ENCODE measurements around the gene FRRS1L. TPM values are rescaled to one million over a fixed set of nuclear protein-coding genes. Genes with fewer than 3 reads are reported as not detected.

FRRS1L gene
- total and polyA plus RNA-seq, 2 of the 13 experiments (the other 11 are each of a cell fraction or from before 2014, with no cell fraction given) = 0.02 to 0.03 TPM

- TF ChIP-seq, protein P1, sequence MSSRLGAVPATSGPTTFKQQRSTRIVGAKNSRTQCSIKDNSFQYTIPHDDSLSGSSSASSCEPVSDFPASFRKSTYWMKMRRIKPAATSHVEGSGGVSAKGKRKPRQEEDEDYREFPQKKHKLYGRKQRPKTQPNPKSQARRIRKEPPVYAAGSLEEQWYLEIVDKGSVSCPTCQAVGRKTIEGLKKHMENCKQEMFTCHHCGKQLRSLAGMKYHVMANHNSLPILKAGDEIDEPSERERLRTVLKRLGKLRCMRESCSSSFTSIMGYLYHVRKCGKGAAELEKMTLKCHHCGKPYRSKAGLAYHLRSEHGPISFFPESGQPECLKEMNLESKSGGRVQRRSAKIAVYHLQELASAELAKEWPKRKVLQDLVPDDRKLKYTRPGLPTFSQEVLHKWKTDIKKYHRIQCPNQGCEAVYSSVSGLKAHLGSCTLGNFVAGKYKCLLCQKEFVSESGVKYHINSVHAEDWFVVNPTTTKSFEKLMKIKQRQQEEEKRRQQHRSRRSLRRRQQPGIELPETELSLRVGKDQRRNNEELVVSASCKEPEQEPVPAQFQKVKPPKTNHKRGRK (CRISPR knock-in tag; IDR thresholded peaks at IDR 0.05) = no peak
- peak; percentile 89 for TF ChIP-seq HNF4G (IDR thresholded peaks at IDR 0.05; ENCODE audit: borderline replicate concordance, low read depth, low read length)
- no peak for TF ChIP-seq HNF4G (CRISPR knock-in tag; IDR thresholded peaks at IDR 0.05; ENCODE audit: borderline replicate concordance, low read depth)
- no peak for TF ChIP-seq SOX13 (IDR thresholded peaks at IDR 0.05)
- TF ChIP-seq SOX13 (CRISPR knock-in tag; conservative IDR thresholded peaks at IDR 0.05 in 1 of 2, IDR thresholded peaks at IDR 0.05 in 1 of 2) = peak in 1 of 2 experiments; percentile 69; a peak in 2 of 4 replicates
- TF ChIP-seq, protein P2, sequence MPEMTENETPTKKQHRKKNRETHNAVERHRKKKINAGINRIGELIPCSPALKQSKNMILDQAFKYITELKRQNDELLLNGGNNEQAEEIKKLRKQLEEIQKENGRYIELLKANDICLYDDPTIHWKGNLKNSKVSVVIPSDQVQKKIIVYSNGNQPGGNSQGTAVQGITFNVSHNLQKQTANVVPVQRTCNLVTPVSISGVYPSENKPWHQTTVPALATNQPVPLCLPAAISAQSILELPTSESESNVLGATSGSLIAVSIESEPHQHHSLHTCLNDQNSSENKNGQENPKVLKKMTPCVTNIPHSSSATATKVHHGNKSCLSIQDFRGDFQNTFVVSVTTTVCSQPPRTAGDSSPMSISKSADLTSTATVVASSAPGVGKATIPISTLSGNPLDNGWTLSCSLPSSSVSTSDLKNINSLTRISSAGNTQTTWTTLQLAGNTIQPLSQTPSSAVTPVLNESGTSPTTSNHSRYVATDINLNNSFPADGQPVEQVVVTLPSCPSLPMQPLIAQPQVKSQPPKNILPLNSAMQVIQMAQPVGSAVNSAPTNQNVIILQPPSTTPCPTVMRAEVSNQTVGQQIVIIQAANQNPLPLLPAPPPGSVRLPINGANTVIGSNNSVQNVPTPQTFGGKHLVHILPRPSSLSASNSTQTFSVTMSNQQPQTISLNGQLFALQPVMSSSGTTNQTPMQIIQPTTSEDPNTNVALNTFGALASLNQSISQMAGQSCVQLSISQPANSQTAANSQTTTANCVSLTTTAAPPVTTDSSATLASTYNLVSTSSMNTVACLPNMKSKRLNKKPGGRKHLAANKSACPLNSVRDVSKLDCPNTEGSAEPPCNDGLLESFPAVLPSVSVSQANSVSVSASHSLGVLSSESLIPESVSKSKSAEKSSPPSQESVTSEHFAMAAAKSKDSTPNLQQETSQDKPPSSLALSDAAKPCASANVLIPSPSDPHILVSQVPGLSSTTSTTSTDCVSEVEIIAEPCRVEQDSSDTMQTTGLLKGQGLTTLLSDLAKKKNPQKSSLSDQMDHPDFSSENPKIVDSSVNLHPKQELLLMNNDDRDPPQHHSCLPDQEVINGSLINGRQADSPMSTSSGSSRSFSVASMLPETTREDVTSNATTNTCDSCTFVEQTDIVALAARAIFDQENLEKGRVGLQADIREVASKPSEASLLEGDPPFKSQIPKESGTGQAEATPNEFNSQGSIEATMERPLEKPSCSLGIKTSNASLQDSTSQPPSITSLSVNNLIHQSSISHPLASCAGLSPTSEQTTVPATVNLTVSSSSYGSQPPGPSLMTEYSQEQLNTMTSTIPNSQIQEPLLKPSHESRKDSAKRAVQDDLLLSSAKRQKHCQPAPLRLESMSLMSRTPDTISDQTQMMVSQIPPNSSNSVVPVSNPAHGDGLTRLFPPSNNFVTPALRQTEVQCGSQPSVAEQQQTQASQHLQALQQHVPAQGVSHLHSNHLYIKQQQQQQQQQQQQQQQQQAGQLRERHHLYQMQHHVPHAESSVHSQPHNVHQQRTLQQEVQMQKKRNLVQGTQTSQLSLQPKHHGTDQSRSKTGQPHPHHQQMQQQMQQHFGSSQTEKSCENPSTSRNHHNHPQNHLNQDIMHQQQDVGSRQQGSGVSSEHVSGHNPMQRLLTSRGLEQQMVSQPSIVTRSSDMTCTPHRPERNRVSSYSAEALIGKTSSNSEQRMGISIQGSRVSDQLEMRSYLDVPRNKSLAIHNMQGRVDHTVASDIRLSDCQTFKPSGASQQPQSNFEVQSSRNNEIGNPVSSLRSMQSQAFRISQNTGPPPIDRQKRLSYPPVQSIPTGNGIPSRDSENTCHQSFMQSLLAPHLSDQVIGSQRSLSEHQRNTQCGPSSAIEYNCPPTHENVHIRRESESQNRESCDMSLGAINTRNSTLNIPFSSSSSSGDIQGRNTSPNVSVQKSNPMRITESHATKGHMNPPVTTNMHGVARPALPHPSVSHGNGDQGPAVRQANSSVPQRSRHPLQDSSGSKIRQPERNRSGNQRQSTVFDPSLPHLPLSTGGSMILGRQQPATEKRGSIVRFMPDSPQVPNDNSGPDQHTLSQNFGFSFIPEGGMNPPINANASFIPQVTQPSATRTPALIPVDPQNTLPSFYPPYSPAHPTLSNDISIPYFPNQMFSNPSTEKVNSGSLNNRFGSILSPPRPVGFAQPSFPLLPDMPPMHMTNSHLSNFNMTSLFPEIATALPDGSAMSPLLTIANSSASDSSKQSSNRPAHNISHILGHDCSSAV (CRISPR knock-in tag; IDR thresholded peaks at IDR 0.05; ENCODE audit: borderline replicate concordance) = no peak
- TF ChIP-seq NR2F6 (IDR thresholded peaks at IDR 0.05) = no peak
- peak; percentile 25; the same call in 1 of the 2 replicates for TF ChIP-seq NR2F6 (CRISPR knock-in tag; IDR thresholded peaks at IDR 0.05)
- peak; percentile 50; the same call in 1 of the 2 replicates for TF ChIP-seq ZNF292 (CRISPR knock-in tag; IDR thresholded peaks at IDR 0.05; ENCODE audit: borderline replicate concordance, low read depth)
- TF ChIP-seq FOSL2 (CRISPR knock-in tag; IDR thresholded peaks at IDR 0.05) = no peak
- TF ChIP-seq, protein P3, sequence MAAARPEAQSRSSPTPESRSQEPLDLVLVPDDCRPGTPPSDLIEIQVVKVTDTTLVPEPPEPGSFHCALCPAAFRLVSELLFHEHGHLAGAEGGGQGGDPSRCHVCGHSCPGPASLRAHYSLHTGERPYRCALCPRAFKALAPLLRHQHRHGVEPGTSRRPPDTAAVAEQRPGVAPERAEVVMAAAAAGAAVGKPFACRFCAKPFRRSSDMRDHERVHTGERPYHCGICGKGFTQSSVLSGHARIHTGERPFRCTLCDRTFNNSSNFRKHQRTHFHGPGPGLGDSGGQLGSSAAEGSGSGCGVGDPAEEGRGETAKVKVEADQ (CRISPR knock-in tag; IDR thresholded peaks at IDR 0.05; ENCODE audit: borderline replicate concordance) = 0 out of 2 replicates have a peak, but pooled peaks have one; percentile 36
- TF ChIP-seq SALL1 (CRISPR knock-in tag; IDR thresholded peaks at IDR 0.05) = peak; percentile 57; the same call in 1 of the 2 replicates
- TF ChIP-seq ZMYM4 (CRISPR knock-in tag; IDR thresholded peaks at IDR 0.05) = peak; percentile 95
- 0 out of 2 replicates have a peak, but pooled peaks have one; percentile 50 for TF ChIP-seq ZNF501 (CRISPR knock-in tag; IDR thresholded peaks at IDR 0.05)
- peak; percentile 64; the same call in 1 of the 2 replicates for TF ChIP-seq SOX5 (CRISPR knock-in tag; IDR thresholded peaks at IDR 0.05; ENCODE audit: borderline replicate concordance)
- TF ChIP-seq, protein P4, sequence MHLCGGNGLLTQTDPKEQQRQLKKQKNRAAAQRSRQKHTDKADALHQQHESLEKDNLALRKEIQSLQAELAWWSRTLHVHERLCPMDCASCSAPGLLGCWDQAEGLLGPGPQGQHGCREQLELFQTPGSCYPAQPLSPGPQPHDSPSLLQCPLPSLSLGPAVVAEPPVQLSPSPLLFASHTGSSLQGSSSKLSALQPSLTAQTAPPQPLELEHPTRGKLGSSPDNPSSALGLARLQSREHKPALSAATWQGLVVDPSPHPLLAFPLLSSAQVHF (CRISPR knock-in tag; IDR thresholded peaks at IDR 0.05) = no peak
- TF ChIP-seq HNF4A (CRISPR knock-in tag; IDR thresholded peaks at IDR 0.05) = peak; percentile 92
Measured at GRCh38 chr9:109159583-109159982, 7.5 kb downstream of the FRRS1L start (continued).

Measured in HepG2 (cell line).